NCI-H146 (cell line): Measurements from ENCODE around the gene TIGD4.
"Not testable (repeated sequence)": the region's sequence is repeated elsewhere in the genome, so short reads cannot be mapped to it uniquely, and the experiment has no call there.

Source experiments
- DNase-seq: peaks from one replicate; lab custom pipeline; 2025; lab: John Stamatoyannopoulos, UW

TIGD4 gene

DNA sequence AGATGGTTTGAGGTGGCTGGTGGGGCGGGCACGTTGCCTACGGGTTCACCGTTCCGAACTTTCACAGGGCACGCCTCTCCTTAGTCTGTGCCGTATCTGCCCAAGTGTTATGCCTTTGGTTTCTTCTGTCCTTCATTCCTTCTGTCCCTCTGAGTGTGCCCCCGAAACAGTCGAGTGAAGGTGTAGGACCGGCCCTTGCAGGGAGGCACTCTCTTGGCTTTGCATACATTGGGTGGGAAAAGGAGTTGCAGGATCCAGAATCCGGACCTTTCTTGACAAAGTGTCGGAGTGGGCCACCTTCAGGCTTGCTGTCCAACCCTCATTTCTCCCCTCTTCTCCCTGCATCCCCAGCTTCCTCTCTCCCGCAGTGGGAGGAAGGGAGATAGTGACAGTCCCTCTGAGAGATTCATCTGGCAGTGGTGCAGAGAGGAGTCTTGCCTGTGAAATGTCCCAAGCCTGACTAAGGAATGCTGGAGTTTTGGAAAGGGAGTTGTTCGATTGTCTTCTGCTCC lies 793 bp upstream of the TIGD4 start:
- DNase-seq = peak; percentile 32

DNA sequence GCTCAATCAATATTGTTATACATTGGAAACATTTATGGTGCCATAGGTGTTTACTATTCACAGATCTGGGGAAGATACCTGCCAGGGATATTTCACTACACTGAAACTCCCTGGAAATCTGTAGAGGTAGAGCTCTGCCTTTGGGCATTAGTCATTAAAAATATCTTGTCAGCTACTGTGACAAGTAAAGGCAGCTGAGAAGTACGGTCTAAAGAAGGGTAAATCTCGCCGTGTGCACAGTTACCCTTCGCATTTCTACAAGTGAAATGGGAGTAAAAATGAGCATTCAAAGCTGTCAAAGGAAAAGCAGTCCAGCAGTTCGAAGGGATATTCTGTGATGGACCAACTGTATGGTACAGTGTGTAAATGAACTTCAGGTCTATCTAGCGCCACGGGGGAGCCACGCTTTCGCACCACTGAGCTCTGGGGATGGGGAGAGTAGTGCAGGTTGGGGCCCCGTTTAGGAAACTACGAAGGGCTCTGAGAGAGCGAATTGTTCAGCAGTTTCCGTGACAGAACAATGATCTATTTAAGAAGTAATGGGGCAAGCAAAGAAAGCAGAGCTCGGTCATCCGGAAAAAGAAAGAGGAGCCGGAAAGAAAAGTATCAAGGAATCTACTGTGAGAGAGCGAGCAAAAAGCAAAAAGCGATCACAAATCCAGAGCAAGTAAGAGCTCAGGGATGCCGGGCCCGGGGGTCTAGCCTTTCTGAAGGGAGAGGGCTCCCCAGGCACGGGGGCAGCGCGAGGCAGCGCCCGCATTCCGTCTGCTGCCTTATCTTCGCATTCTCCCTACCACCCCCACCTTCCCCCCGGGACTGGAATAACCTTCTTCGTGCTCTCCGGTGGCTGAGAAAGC lies 646 bp downstream of the TIGD4 start:
- peak; percentile 37 for DNase-seq

GRCh38 chr4:152777488-152777887 lies 2.0 kb downstream of the TIGD4 start:
- DNase-seq = no peak

GRCh38 chr4:152776352-152776751 lies 3.2 kb downstream of the TIGD4 start:
- DNase-seq = no peak

- no peak for DNase-seq
Observed at GRCh38 chr4:152773953-152774352, 5.6 kb downstream of the TIGD4 start.

DNA sequence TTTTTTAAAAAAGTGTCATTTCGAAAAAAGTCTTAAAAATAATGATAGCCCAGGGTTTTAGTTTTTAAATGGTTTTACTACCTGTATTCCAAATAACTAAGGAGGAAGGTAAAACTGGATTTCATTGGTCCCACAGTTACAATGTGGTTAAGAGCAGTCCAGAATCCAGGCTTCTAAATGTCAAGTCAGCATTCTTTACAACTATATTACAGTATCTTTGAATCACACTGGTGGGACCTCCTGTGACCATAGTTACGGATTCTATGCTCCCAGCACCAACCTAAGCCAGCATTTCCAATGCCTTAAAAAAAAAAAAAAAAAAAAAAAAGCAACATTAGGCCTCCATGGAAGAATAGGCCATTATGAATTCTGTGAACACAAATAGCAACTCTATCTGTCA lies 6.2 kb downstream of the TIGD4 start:
- DNase-seq = no peak

DNA sequence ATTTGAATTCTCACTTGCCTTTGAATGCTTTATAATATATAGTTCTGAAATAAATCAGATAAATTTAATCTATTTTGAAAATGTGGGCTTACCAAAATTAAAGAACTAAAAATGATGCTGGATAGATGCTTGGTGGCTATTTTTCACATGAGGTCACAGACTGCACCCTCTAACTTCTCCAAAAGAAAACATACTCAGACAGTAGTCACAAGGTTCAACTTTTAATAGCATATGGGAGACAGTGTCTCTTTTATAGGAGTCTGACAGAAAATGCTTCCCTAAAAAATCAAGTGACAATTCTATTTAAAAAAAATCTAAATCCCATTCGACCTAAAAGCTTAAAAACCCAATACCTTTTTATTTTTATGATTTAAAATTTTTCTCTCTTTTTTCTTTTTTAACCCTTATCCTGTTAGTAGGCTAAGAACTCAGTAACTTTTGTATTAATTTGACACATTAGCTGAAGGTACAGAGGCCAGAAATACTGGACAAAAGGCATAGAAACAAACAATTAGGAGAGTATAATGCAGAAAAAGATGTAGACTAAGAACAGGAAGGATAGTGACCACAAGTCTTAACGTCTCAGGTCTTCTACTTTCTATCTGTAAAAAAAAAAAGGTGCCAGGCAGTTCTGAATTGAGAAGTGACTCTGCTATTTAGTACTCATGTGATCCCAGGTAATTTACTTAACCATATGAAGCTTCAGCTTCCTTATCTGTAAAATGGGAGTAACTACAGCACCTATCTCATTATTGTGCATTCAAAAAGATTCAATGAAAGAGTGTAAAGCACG lies 7.6 kb downstream of the TIGD4 start:
- DNase-seq = no peak

GRCh38 chr4:152765069-152765737 lies 14.3 kb downstream of the TIGD4 start:
- not testable (repeated sequence) for DNase-seq

GRCh38 chr4:152763796-152764195 lies 15.7 kb downstream of the TIGD4 start:
- no peak for DNase-seq

GRCh38 chr4:152748619-152749018 lies 30.9 kb downstream of the TIGD4 start:
- DNase-seq = no peak

DNA sequence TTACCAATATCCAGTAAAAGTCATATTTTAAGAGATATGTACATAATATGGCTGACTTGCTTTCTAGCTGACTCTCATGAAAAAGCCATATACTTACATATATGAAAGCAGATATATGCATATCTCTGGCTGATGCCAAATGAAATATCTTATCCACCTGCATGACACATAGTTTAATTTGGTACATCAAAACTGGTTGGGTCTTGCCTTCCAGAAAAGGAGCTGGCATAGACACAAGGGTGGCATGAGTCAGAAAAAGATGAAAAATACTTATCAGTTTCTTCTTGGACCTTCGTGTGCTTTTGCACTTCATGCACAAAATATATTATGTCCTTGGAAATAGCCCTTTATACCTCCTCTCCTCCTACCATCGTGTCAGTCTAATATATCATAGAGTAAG lies 32.1 kb downstream of the TIGD4 start:
- no peak for DNase-seq

DNA sequence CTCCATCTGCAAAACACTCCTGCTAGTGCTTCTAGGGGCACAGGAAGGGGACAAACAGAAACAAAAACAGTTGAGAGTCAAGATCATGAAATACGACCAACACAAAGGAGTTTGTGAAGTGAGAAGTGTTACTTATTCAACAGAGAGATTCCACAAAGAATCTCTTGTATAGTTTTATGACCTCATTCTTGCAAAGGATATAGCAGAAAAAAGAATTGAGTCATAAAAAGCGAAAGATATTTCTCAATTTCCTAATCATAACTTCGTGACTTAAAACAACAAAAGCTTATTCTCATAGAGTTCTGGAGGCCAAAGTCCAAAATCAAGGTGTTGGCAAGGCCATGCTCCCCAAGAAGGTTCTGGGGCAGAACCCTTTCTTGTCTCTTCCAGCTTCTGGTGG lies 40.7 kb downstream of the TIGD4 start:
- no peak for DNase-seq

DNA sequence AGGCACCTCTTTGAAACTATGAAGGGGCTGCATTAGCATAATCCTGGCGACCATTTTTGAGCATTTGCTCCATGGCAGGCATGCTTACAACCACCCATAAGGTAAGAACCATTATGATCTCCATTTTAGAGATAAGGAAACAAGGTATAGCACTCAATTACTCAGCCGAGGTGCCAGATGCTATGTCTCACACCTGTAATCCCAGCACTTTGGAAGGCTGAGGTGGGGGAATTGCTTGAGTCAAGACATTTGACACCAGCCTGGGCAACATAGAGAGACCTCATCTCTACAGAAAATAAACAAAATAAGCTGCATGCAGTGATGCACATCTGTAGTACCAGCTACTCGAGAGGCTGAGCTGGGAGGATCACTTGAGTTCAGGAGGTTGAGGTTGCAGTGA lies 43.6 kb downstream of the TIGD4 start:
- no peak for DNase-seq

- peak; percentile 2 for DNase-seq
Observed at GRCh38 chr4:152735396-152735859, 44.1 kb downstream of the TIGD4 start.

- no peak for DNase-seq
Observed at GRCh38 chr4:152734699-152735050, 44.9 kb downstream of the TIGD4 start.

DNA sequence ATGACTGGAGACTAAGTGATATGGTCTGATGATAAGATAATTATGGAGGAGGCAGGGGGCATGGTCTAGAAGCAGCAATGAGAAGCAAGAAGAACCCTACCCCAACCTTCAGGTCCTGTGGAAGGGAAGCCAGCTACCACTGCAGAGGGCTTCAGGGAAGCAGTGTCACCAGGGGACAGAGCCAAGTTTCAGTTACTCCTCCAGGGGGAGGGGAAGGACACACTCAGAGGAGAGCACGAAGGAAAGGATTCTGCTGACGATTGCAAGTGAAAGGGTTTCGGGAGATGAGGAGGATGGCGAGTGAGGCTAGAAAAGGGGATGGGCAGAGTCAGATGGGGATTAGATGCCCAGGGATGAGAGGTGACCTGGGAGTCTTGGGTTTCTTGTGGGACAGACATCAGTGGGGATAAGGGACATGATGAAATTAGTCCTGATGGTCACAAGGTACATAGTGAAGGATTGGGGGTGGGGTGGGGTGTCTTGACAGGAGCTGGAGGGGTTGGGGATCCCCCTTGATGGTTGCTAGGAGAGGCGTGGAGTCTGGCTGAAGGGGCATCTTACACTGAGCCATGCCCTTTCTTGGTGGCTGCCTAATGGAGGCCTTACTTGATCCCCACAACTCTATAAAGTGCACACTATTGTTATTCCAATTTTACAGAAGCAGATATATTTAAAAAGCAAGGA lies 45.4 kb downstream of the TIGD4 start:
- DNase-seq = no peak

DNA sequence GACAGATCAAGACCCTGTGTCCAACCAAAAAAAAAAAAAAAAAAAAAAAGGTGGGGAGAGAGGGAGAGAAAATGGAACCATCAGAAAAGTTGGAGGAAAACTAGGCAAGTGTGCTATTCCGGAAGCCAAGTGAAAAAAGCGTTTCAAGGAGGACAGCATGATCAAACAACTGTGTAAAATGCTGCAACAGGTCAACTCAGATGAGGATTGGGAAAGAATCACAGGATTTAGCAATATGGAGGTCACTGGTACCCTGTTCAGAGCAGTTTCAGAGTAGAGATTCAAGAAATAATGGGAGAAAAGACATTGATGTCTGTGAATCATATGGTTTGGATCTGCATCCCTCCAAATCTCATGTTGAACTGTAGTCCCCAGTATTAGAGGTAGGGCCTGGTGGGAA lies 47.5 kb downstream of the TIGD4 start:
- DNase-seq = no peak

- no peak for DNase-seq
Observed at GRCh38 chr4:152729466-152729865, 50.1 kb downstream of the TIGD4 start.

GRCh38 chr4:152728343-152728742 lies 51.2 kb downstream of the TIGD4 start:
- no peak for DNase-seq

- no peak for DNase-seq
Observed at GRCh38 chr4:152727784-152728183, 51.7 kb downstream of the TIGD4 start.

GRCh38 chr4:152724494-152724893 lies 55.0 kb downstream of the TIGD4 start:
- no peak for DNase-seq

DNA sequence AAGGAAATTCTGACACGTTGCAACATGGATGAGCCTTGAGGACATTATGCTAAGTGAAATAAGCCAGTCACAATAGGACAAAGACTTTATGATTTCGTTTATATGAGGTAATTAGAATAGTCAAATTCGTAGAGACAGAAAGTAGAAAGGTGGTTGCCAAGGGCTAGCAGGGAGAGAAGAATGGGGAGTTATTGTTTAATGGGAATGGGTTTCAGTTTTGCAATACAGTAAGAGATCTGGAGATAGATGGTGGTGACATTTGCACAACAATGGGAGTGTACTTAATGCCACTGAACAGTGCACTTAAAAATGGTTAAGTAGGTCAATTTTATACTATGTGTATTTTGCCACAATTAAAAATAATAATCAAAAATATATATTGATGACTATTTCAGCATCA lies 56.3 kb downstream of the TIGD4 start:
- DNase-seq = no peak
